HEK293 (cell line): ENCODE data around the gene LSS.

Experiments used
- CTCF ChIA-PET: fragments of 350-600 bp; formaldehyde crosslinking; extraction: SDS; loops from one replicate; lab custom pipeline; 2021; ENCODE audit warnings: antibody characterized with exemption; lab: Yijun Ruan, JAX
- POLR2A ChIA-PET: fragments of 300-600 bp; formaldehyde crosslinking; extraction: SDS; loops from one replicate; lab custom pipeline; 2020; ENCODE audit warnings: antibody characterized with exemption, inconsistent platforms; lab: Yijun Ruan, JAX
- H3K27ac ChIP-seq: fragments of 200-500 bp; sonication (Bioruptor generic); 2 replicates; pipeline ENCODE4 v1.5.1; 2014; ENCODE audit warnings: low read depth, low read length, control low read depth, inconsistent platforms; ENCODE audit errors: extremely low read depth
- H3K36me3 ChIP-seq, 2 experiments: fragments of 200-500 bp in 1 of 2; sonication (Bioruptor generic) in 1 of 2; 1 replicate in 1 of 2; 2 replicates in 1 of 2; pipeline ENCODE4 v1.5.1; 2014 to 2017; ENCODE audit warnings: inconsistent platforms in 2 of 2, low read length in 2 of 2; ENCODE audit not compliant: control insufficient read depth in 2 of 2, insufficient read depth in 1 of 2
- H3K4me1 ChIP-seq: fragments of 200-500 bp; sonication (Bioruptor generic); 2 replicates; pipeline ENCODE4 v1.5.1; 2014; ENCODE audit warnings: mild to moderate bottlenecking, low read length, inconsistent platforms; ENCODE audit not compliant: control insufficient read depth, insufficient read depth
- H3K4me3 ChIP-seq: 2 replicates; pipeline ENCODE4 v1.5.1; 2011; ENCODE audit warnings: low read depth, mild to moderate bottlenecking, control low read depth, low read length, moderate library complexity
- H3K9me3 ChIP-seq: fragments of 200-500 bp; sonication (Bioruptor generic); 2 replicates; pipeline ENCODE4 v1.5.1; 2014; ENCODE audit warnings: low read depth, low read length, inconsistent platforms; ENCODE audit not compliant: control insufficient read depth, insufficient read depth
- GLIS1 ChIP-seq: fragments of 450-650 bp; formaldehyde crosslinking; IDR thresholded peaks from 2 replicates; pipeline ENCODE4 v1.5.1; 2016; ENCODE audit warnings: missing biosample characterization, missing genetic modification characterization
- IKZF3 ChIP-seq: fragments of 450-650 bp; IDR thresholded peaks from 2 replicates; pipeline ENCODE4 v1.5.0; 2018; ENCODE audit warnings: missing biosample characterization, mild to moderate bottlenecking, missing genetic modification characterization, moderate library complexity
- MEIS1 ChIP-seq: sonication (generic); formaldehyde crosslinking; IDR thresholded peaks from 2 replicates; pipeline ENCODE4 v1.8.1; 2022; ENCODE audit warnings: missing genetic modification reagents, mild to moderate bottlenecking, borderline replicate concordance
- MYNN ChIP-seq: fragments of 450-650 bp; formaldehyde crosslinking; IDR thresholded peaks from 2 replicates; pipeline ENCODE4 v1.5.1; 2016; ENCODE audit warnings: missing biosample characterization, missing genetic modification characterization, borderline replicate concordance
- OSR2 ChIP-seq: fragments of 450-650 bp; formaldehyde crosslinking; IDR thresholded peaks from 2 replicates; pipeline ENCODE4 v1.5.1; 2016; ENCODE audit warnings: missing biosample characterization, missing genetic modification characterization
- REPIN1 ChIP-seq: fragments of 450-650 bp; formaldehyde crosslinking; IDR thresholded peaks from 2 replicates; pipeline ENCODE4 v1.5.1; 2017; ENCODE audit warnings: missing biosample characterization, missing genetic modification characterization, low read depth
- SALL2 ChIP-seq: fragments of 450-650 bp; formaldehyde crosslinking; IDR thresholded peaks from 2 replicates; pipeline ENCODE4 v1.5.0; 2017; ENCODE audit warnings: missing biosample characterization, mild to moderate bottlenecking, missing genetic modification characterization, borderline replicate concordance
- SCRT2 ChIP-seq: fragments of 450-650 bp; formaldehyde crosslinking; IDR thresholded peaks from 2 replicates; pipeline ENCODE4 v1.5.1; 2016; ENCODE audit warnings: missing biosample characterization, missing genetic modification characterization
- SP3 ChIP-seq: fragments of 450-650 bp; formaldehyde crosslinking; IDR thresholded peaks from 2 replicates; pipeline ENCODE4 v1.5.1; 2016; ENCODE audit warnings: missing biosample characterization, missing genetic modification characterization
- TCF7L2 ChIP-seq: IDR thresholded peaks from 2 replicates; pipeline ENCODE4 v1.6.1; 2011; ENCODE audit warnings: low read depth, mild to moderate bottlenecking, inconsistent platforms, low read length, moderate library complexity, borderline replicate concordance
- ZBTB49 ChIP-seq: fragments of 450-650 bp; formaldehyde crosslinking; IDR thresholded peaks from 2 replicates; pipeline ENCODE4 v1.5.1; 2016; ENCODE audit warnings: missing biosample characterization, missing genetic modification characterization, low read depth
- ZNF140 ChIP-seq: fragments of 450-650 bp; formaldehyde crosslinking; IDR thresholded peaks from 2 replicates; pipeline ENCODE4 v1.5.1; 2016; ENCODE audit warnings: missing biosample characterization, missing genetic modification characterization
- ZNF175 ChIP-seq: fragments of 450-650 bp; formaldehyde crosslinking; IDR thresholded peaks from 2 replicates; pipeline ENCODE4 v1.5.1; 2016; ENCODE audit warnings: missing biosample characterization, missing genetic modification characterization
- ZNF19 ChIP-seq: fragments of 450-650 bp; formaldehyde crosslinking; IDR thresholded peaks from 2 replicates; pipeline ENCODE4; 2016; ENCODE audit warnings: missing biosample characterization, missing genetic modification characterization, low read depth
- ZNF221 ChIP-seq: fragments of 450-650 bp; formaldehyde crosslinking; IDR thresholded peaks from 2 replicates; pipeline ENCODE4 v1.5.1; 2017; ENCODE audit warnings: missing biosample characterization, missing genetic modification characterization, borderline replicate concordance
- ZNF423 ChIP-seq: fragments of 450-650 bp; formaldehyde crosslinking; IDR thresholded peaks from 2 replicates; pipeline ENCODE4 v1.5.1; 2016; ENCODE audit warnings: missing biosample characterization, missing genetic modification characterization
- ZNF521 ChIP-seq: fragments of 450-650 bp; formaldehyde crosslinking; IDR thresholded peaks from 2 replicates; pipeline ENCODE4 v1.5.1; 2017; ENCODE audit warnings: missing biosample characterization, mild to moderate bottlenecking, missing genetic modification characterization
- ZNF585B ChIP-seq: fragments of 450-650 bp; formaldehyde crosslinking; IDR thresholded peaks from 2 replicates; pipeline ENCODE4 v1.5.1; 2016; ENCODE audit warnings: missing biosample characterization, missing genetic modification characterization
- ZNF624 ChIP-seq: fragments of 450-650 bp; formaldehyde crosslinking; IDR thresholded peaks from 2 replicates; pipeline ENCODE4 v1.5.1; 2017; ENCODE audit warnings: missing biosample characterization, missing genetic modification characterization
- ZNF768 ChIP-seq: fragments of 450-650 bp; formaldehyde crosslinking; IDR thresholded peaks from 2 replicates; pipeline ENCODE4 v1.5.1; 2018; ENCODE audit warnings: missing biosample characterization, mild to moderate bottlenecking, missing genetic modification characterization
- ZNF785 ChIP-seq: fragments of 450-650 bp; formaldehyde crosslinking; IDR thresholded peaks from 2 replicates; pipeline ENCODE4 v1.5.1; 2016; ENCODE audit warnings: missing biosample characterization, missing genetic modification characterization
- TF ChIP-seq, protein P1 (sequence below): fragments of 450-650 bp; formaldehyde crosslinking; conservative IDR thresholded peaks from 2 replicates; pipeline ENCODE4 v1.5.1; 2016; ENCODE audit warnings: low read depth, missing biosample characterization, missing genetic modification characterization

LSS gene

GRCh38 chr21:46239817-46240325 is 11.3 kb upstream of the LSS start:
- Histone ChIP-seq H3K9me3 (no peaks in the 10 kb centered on the region), H3K4me3 (no peak overlapping the region), H3K36me3 (peaks cover 59 to 88% of the 10 kb centered on the region in 2 experiments), H3K4me1 (no peaks in the 10 kb centered on the region), H3K27ac (no peak overlapping the region)
- CTCF ChIA-PET, result interaction anchor here (1.0 kb wide), 1 partner anchor 97 kb away, joined by 4 read pairs; no protein-coding TSS in a partner anchor
- POLR2A ChIA-PET, result interaction anchor here (1.1 kb wide), 1 partner anchor 266 kb away, joined by 3 read pairs; no protein-coding TSS in a partner anchor
- TF ChIP-seq IKZF3 (tag by site-specific recombination) (no peak), REPIN1 (tag by site-specific recombination) (no peak), ZNF175 (tag by site-specific recombination) (no peak), ZNF624 (tag by site-specific recombination) (no peak), ZNF221 (tag by site-specific recombination) (no peak), SALL2 (tag by site-specific recombination) (no peak), ZNF585B (tag by site-specific recombination) (no peak)
- TF ChIP-seq, protein P1, sequence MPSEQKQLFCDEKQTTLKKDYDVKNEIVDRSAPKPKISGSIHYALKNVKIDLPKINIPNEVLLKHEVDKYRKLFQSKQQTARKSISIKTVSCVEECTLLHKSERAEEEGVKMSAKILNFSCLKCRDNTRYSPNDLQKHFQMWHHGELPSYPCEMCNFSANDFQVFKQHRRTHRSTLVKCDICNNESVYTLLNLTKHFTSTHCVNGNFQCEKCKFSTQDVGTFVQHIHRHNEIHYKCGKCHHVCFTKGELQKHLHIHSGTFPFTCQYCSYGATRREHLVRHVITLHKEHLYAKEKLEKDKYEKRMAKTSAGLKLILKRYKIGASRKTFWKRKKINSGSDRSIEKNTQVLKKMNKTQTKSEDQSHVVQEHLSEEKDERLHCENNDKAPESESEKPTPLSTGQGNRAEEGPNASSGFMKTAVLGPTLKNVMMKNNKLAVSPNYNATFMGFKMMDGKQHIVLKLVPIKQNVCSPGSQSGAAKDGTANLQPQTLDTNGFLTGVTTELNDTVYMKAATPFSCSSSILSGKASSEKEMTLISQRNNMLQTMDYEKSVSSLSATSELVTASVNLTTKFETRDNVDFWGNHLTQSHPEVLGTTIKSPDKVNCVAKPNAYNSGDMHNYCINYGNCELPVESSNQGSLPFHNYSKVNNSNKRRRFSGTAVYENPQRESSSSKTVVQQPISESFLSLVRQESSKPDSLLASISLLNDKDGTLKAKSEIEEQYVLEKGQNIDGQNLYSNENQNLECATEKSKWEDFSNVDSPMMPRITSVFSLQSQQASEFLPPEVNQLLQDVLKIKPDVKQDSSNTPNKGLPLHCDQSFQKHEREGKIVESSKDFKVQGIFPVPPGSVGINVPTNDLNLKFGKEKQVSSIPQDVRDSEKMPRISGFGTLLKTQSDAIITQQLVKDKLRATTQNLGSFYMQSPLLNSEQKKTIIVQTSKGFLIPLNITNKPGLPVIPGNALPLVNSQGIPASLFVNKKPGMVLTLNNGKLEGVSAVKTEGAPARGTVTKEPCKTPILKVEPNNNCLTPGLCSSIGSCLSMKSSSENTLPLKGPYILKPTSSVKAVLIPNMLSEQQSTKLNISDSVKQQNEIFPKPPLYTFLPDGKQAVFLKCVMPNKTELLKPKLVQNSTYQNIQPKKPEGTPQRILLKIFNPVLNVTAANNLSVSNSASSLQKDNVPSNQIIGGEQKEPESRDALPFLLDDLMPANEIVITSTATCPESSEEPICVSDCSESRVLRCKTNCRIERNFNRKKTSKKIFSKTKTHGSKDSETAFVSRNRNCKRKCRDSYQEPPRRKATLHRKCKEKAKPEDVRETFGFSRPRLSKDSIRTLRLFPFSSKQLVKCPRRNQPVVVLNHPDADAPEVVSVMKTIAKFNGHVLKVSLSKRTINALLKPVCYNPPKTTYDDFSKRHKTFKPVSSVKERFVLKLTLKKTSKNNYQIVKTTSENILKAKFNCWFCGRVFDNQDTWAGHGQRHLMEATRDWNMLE (tag by site-specific recombination), result no peak

DNA sequence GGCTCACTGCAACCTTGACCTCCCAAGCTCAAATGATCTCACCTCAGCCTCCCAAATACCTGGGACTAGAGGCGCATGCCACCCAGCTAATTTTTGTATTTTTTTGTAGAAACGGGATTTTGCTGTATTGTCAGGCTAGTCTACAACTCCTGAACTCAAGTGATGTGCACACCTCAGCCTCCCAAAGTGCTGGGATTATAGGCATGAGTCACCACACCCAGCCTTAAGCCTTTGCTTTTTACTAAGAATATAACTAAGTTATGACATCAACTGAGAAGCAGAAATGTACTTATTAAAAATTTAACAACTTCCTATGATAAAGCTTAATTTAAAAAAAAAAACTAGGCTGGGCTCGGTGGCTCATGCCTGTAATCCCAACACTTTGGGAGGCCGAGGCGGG is 8.9 kb upstream of the LSS start:
- TF ChIP-seq ZNF19, result no peak
- no peak for TF ChIP-seq ZNF768 (tag by site-specific recombination)
- no peak for TF ChIP-seq SP3 (tag by site-specific recombination)
- no peak for TF ChIP-seq ZBTB49 (tag by site-specific recombination)
- TF ChIP-seq TCF7L2, result no peak
- TF ChIP-seq MYNN, result no peak
- TF ChIP-seq ZNF423, result no peak
- no peak for TF ChIP-seq SCRT2 (tag by site-specific recombination)
- no peak for TF ChIP-seq ZNF785 (tag by site-specific recombination)
- no peak for TF ChIP-seq ZNF521 (tag by site-specific recombination)
- TF ChIP-seq OSR2 (tag by site-specific recombination), result no peak
- no peak for TF ChIP-seq IKZF3 (tag by site-specific recombination)
- TF ChIP-seq GLIS1 (tag by site-specific recombination), result no peak
- TF ChIP-seq MEIS1 (CRISPR knock-in tag), result no peak
- no peak for TF ChIP-seq ZNF140 (tag by site-specific recombination)
- Histone ChIP-seq H3K4me3 (no peak overlapping the region), H3K27ac (no peak overlapping the region), H3K4me1 (no peaks in the 10 kb centered on the region), H3K36me3 (peaks cover 65 to 87% of the 10 kb centered on the region in 2 experiments), H3K9me3 (no peaks in the 10 kb centered on the region)
- ChIA-PET POLR2A (no interaction called here), CTCF (interaction anchor here (0.6 kb wide), 2 partner anchors 89 to 357 kb away, joined by 3 read pairs; no protein-coding TSS in a partner anchor)
